ENCODE results near the gene RNASEH2B. TPM values are rescaled to one million over a fixed set of nuclear protein-coding genes. Genes with fewer than 3 reads are reported as not detected.

The RNASEH2B gene
- total RNA-seq, 4 donors from 2014 or later = 13.8 to 37.5 (median 19.0) TPM

- 94 to 100% methylated on average over 1 of the region's 1 CpG for WGBS, 2 donors (ENCODE audit: low coverage in 1 of 2)
- intact Hi-C loops (cut with DNase I; ENCODE audit: low total_unique reads) (no loop called here), in situ Hi-C loops (cut with MboI; ENCODE audit: low pct_ligation_motif_present in 1 of 4, low pct_unique_long_range_greater_than_20kb in 1 of 4, low sequenced_read_pairs in 3 of 4) (no loop called here)
- no peaks in the 10 kb centered on the region for H3K27me3 ChIP-seq
- H3K4me1 ChIP-seq = no peaks in the 10 kb centered on the region
- no peak overlapping the region for H3K4me3 ChIP-seq
- H3K36me3 ChIP-seq = no peaks in the 10 kb centered on the region
- H3K9me3 ChIP-seq = no peaks in the 10 kb centered on the region
- H3K27ac ChIP-seq = no peak overlapping the region
- TF ChIP-seq CTCF (IDR thresholded peaks at IDR 0.05) (no peak), POLR2AphosphoS5 (IDR thresholded peaks at IDR 0.05) (no peak), EP300 (IDR thresholded peaks at IDR 0.05; ENCODE audit: low read depth) (no peak), POLR2A (IDR thresholded peaks at IDR 0.05) (no peak)
- no peak for DNase-seq
Observed at GRCh38 chr13:50871405-50871804, 38.2 kb upstream of the RNASEH2B start.

- intact Hi-C loops (cut with DNase I; ENCODE audit: low total_unique reads) (no loop called here), in situ Hi-C loops (cut with MboI; ENCODE audit: low pct_ligation_motif_present in 1 of 4, low pct_unique_long_range_greater_than_20kb in 1 of 4, low sequenced_read_pairs in 3 of 4) (no loop called here)
- H3K4me3 ChIP-seq = no peak overlapping the region
- H3K27ac ChIP-seq = no peak overlapping the region
- H3K36me3 ChIP-seq = no peaks in the 10 kb centered on the region
- TF ChIP-seq EP300 (IDR thresholded peaks at IDR 0.05; ENCODE audit: low read depth) = no peak
- no peak for TF ChIP-seq POLR2A (IDR thresholded peaks at IDR 0.05)
- TF ChIP-seq CTCF (IDR thresholded peaks at IDR 0.05) = no peak
- TF ChIP-seq POLR2AphosphoS5 (IDR thresholded peaks at IDR 0.05) = no peak
- H3K9me3 ChIP-seq = no peaks in the 10 kb centered on the region
- H3K27me3 ChIP-seq = no peaks in the 10 kb centered on the region
- no peak for DNase-seq
- no peaks in the 10 kb centered on the region for H3K4me1 ChIP-seq
- 68 to 70% methylated on average over 2 of the region's 2 CpGs for WGBS, 2 donors (ENCODE audit: low coverage in 1 of 2)
Observed at GRCh38 chr13:50873467-50873866, 36.1 kb upstream of the RNASEH2B start.

- Histone ChIP-seq H3K27ac (no peak overlapping the region), H3K36me3 (no peaks in the 10 kb centered on the region), H3K27me3 (no peaks in the 10 kb centered on the region), H3K4me1 (no peaks in the 10 kb centered on the region), H3K4me3 (no peak overlapping the region), H3K9me3 (no peaks in the 10 kb centered on the region)
- WGBS, 2 donors (ENCODE audit: low coverage in 1 of 2) = 74 to 98% methylated on average over 1 to 2 of the region's 2 CpGs
- no peak for DNase-seq
- in situ Hi-C loops (cut with MboI; ENCODE audit: low pct_ligation_motif_present in 1 of 4, low pct_unique_long_range_greater_than_20kb in 1 of 4, low sequenced_read_pairs in 3 of 4) (no loop called here), intact Hi-C loops (cut with DNase I; ENCODE audit: low total_unique reads) (no loop called here)
- TF ChIP-seq CTCF (IDR thresholded peaks at IDR 0.05) (no peak), POLR2AphosphoS5 (IDR thresholded peaks at IDR 0.05) (no peak), EP300 (IDR thresholded peaks at IDR 0.05; ENCODE audit: low read depth) (no peak), POLR2A (IDR thresholded peaks at IDR 0.05) (no peak)
Observed at GRCh38 chr13:50873991-50874390, 35.6 kb upstream of the RNASEH2B start.

GRCh38 chr13:50882816-50883435, 26.7 kb upstream of the RNASEH2B start:
- H3K27ac ChIP-seq = no peak overlapping the region
- no peak for DNase-seq
- no peaks in the 10 kb centered on the region for H3K4me1 ChIP-seq
- intact Hi-C loops (cut with DNase I; ENCODE audit: low total_unique reads) = no loop called here
- peaks cover 0 to 4% of the 10 kb centered on the region in 2 donors for H3K9me3 ChIP-seq
- 90 to 97% methylated on average over 4 to 5 of the region's 5 CpGs for WGBS, 2 donors (ENCODE audit: low coverage in 1 of 2)
- no peak overlapping the region for H3K4me3 ChIP-seq
- no peaks in the 10 kb centered on the region for H3K27me3 ChIP-seq
- in situ Hi-C loops (cut with MboI; ENCODE audit: low pct_ligation_motif_present in 1 of 4, low pct_unique_long_range_greater_than_20kb in 1 of 4, low sequenced_read_pairs in 3 of 4) = no loop called here
- TF ChIP-seq POLR2A (IDR thresholded peaks at IDR 0.05) = no peak
- TF ChIP-seq EP300 (IDR thresholded peaks at IDR 0.05; ENCODE audit: low read depth) = no peak
- TF ChIP-seq CTCF (IDR thresholded peaks at IDR 0.05) = no peak
- TF ChIP-seq POLR2AphosphoS5 (IDR thresholded peaks at IDR 0.05) = no peak
- no peaks in the 10 kb centered on the region for H3K36me3 ChIP-seq
